Natural killer cell (primary cell): ENCODE results near the gene APLP1. TPM values are rescaled to one million over a fixed set of nuclear protein-coding genes. Genes with fewer than 3 reads are reported as not detected.

ENCODE experiments used
- ATAC-seq, 3 donors: fragments of 150-1000 bp in 2 of 3; fragments of 200-7000 bp in 1 of 3; cut with Tn5 transposase; 1 replicate in 1 of 3; 2 replicates in 2 of 3; pipeline ENCODE4 v1.10.0; 2021; ENCODE audit warnings: mild to moderate bottlenecking in 2 of 3, moderate library complexity in 2 of 3
- DNase-seq, 2 donors: peaks; one replicate each; pipeline versions ENCODE4 v3.0.0 to v3.0.0-alpha.2; 2013 to 2021; ENCODE audit warnings: mixed read lengths in 1 of 2
- H3K27ac ChIP-seq: one replicate; pipeline ENCODE4 v1.5.1; 2013; ENCODE audit warnings: mild to moderate bottlenecking, low read length
- H3K27me3 ChIP-seq: one replicate; pipeline ENCODE4 v1.6.1; 2013; ENCODE audit warnings: low read length; ENCODE audit not compliant: control insufficient read depth, insufficient read depth
- H3K36me3 ChIP-seq: one replicate; pipeline ENCODE4 v1.6.1; 2013; ENCODE audit warnings: low read length; ENCODE audit not compliant: control insufficient read depth, insufficient read depth
- H3K4me1 ChIP-seq: one replicate; pipeline ENCODE4 v1.6.1; 2013; ENCODE audit warnings: low read length; ENCODE audit not compliant: control insufficient read depth, insufficient read depth
- H3K4me3 ChIP-seq: one replicate; pipeline ENCODE4 v1.5.1; 2013; ENCODE audit warnings: low read length
- H3K9me3 ChIP-seq: one replicate; pipeline ENCODE4 v1.6.1; 2013; ENCODE audit warnings: low read length; ENCODE audit not compliant: control insufficient read depth, insufficient read depth
- H3K27ac Mint-ChIP-seq, 2 donors: one replicate each; pipeline ENCODE4 v1.8.0; 2022; ENCODE audit warnings: mild to moderate bottlenecking in 2 of 2, mixed read lengths in 2 of 2, moderate library complexity in 1 of 2
- H3K27me3 Mint-ChIP-seq, 2 donors: one replicate each; pipeline ENCODE4 v1.8.0; 2022; ENCODE audit warnings: low read depth in 2 of 2, mixed read lengths in 2 of 2
- H3K36me3 Mint-ChIP-seq: one replicate; pipeline ENCODE4 v1.8.0; 2022; ENCODE audit warnings: mixed read lengths
- H3K4me1 Mint-ChIP-seq, 2 donors: one replicate each; pipeline ENCODE4 v1.8.0; 2022; ENCODE audit warnings: mixed read lengths in 2 of 2
- H3K4me3 Mint-ChIP-seq: one replicate; pipeline ENCODE4 v1.8.0; 2022; ENCODE audit warnings: mild to moderate bottlenecking, moderate library complexity, mixed read lengths
- H3K9me3 Mint-ChIP-seq, 2 donors: one replicate each; pipeline ENCODE4 v1.8.0; 2022; ENCODE audit warnings: mixed read lengths in 2 of 2
- WGBS: methylation state at CpG from one replicate; pipeline ENCODE4 v1.1.7; 2013; ENCODE audit warnings: missing lambda C conversion rate; ENCODE audit not compliant: insufficient coverage; 5-methylcytosine and 5-hydroxymethylcytosine counted together
- intact Hi-C: fragments of 100-400 bp; cut with micrococcal nuclease; formaldehyde crosslinking; loops from one replicate; pipeline ENCODE4 v1.14.2; 2022
- total RNA-seq, 4 donors: library from RNA; stranded (reverse); fragments of 120-200 nt in 1 of 4; gene quantifications; one replicate each; pipeline versions ENCODE4 v1.2.3 to v1.2.4, GENCODE V29; 2013 to 2022
- TF ChIP-seq, protein P1 (sequence below): fragments of 200-600 bp; IDR thresholded peaks from one replicate; pipeline ENCODE4 v1.8.0; 2022; ENCODE audit warnings: antibody characterized with exemption

APLP1 gene
- total RNA-seq, 3 donors from 2014 or later (not counting 1 experiment from before 2014, with no cell fraction given), result not detected

DNA sequence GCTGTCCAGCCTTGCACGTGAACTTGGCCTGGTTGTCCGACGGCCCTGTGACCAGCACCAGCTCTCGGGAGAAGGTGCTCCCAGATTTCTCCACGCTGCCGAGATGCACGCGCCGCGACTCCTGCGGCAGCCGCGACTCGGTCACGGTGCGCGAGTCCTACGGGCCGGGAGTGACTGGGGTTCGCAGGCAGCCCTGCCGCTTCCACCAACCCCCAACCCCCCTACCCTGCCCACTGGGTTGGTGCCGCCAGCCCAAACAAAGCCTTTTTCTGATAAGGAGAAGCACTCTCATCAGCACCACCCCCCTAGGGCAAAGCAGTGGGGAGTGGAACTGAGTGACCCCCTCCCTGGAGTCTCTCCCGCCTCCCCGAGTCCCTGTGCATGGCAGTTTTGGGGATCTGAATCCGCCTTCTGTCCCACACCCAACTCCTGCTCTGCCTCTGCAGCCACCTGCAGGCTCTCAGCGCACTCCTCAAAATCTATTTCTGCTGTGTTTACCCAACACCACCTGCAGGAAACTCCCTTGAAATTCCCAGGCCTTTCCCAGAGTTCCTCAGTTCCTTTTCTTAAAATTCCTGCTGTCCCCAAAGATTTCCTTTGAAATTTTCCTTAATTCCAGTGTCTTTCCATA lies 22.2 kb upstream of the APLP1 start:
- no peaks in the 10 kb centered on the region for H3K36me3 ChIP-seq
- H3K4me1 ChIP-seq, result peaks cover 20% of the 10 kb centered on the region
- Mint-ChIP-seq H3K27ac (no peak overlapping the region), H3K36me3 (peaks cover 13% of the 10 kb centered on the region), H3K27me3 (peaks cover 37 to 56% of the 10 kb centered on the region in 2 donors), H3K4me1 (peaks cover 18 to 19% of the 10 kb centered on the region in 2 donors), H3K4me3 (peak overlapping the region; percentile 56), H3K9me3 (peaks cover 0 to 6% of the 10 kb centered on the region in 2 donors)
- H3K4me3 ChIP-seq, result no peak overlapping the region
- TF ChIP-seq, protein P1, sequence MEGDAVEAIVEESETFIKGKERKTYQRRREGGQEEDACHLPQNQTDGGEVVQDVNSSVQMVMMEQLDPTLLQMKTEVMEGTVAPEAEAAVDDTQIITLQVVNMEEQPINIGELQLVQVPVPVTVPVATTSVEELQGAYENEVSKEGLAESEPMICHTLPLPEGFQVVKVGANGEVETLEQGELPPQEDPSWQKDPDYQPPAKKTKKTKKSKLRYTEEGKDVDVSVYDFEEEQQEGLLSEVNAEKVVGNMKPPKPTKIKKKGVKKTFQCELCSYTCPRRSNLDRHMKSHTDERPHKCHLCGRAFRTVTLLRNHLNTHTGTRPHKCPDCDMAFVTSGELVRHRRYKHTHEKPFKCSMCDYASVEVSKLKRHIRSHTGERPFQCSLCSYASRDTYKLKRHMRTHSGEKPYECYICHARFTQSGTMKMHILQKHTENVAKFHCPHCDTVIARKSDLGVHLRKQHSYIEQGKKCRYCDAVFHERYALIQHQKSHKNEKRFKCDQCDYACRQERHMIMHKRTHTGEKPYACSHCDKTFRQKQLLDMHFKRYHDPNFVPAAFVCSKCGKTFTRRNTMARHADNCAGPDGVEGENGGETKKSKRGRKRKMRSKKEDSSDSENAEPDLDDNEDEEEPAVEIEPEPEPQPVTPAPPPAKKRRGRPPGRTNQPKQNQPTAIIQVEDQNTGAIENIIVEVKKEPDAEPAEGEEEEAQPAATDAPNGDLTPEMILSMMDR, result no peak
- ATAC-seq (peak in 2 of 3 donors; percentile 34 to 37), DNase-seq (no peak)
- H3K27ac ChIP-seq, result no peak overlapping the region
- intact Hi-C loops, result no loop called here
- 7% methylated on average over 26 of the region's 26 CpGs for WGBS
- H3K27me3 ChIP-seq, result peaks cover 33% of the 10 kb centered on the region
- no peaks in the 10 kb centered on the region for H3K9me3 ChIP-seq

DNA sequence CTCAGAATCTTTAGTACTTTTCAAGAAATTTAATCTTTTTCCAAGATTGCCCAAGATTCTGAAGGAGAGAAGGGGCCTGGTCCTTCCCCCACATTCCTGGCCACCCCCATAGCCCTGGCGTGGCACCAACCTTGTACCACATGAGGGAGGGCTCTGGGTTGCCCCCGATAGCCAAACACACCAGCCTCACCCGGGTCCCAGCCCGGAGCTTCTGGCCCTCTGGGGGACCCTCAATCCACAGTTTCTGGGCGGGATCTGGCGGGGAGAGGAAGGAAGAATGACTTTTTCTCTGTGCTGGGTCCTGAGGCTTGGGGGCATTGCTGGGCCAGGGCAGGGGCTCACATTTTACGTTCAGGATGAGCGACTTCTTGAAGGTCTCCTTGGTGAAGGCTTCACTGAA lies 20.5 kb upstream of the APLP1 start:
- no peak for DNase-seq
- no peaks in the 10 kb centered on the region for H3K36me3 ChIP-seq
- Mint-ChIP-seq H3K27me3 (peaks cover 38 to 60% of the 10 kb centered on the region in 2 donors), H3K4me1 (peaks cover 18 to 19% of the 10 kb centered on the region in 2 donors), H3K36me3 (peaks cover 13% of the 10 kb centered on the region), H3K27ac (no peak overlapping the region), H3K9me3 (peaks cover 0 to 2% of the 10 kb centered on the region in 2 donors), H3K4me3 (no peak overlapping the region)
- H3K4me1 ChIP-seq, result peaks cover 20% of the 10 kb centered on the region
- H3K4me3 ChIP-seq, result no peak overlapping the region
- TF ChIP-seq, protein P1, result no peak
- no peak overlapping the region for H3K27ac ChIP-seq
- intact Hi-C loops, result no loop called here
- WGBS, result 83% methylated on average over 8 of the region's 8 CpGs
- peaks cover 33% of the 10 kb centered on the region for H3K27me3 ChIP-seq
- ATAC-seq, result no peak
- H3K9me3 ChIP-seq, result no peaks in the 10 kb centered on the region

DNA sequence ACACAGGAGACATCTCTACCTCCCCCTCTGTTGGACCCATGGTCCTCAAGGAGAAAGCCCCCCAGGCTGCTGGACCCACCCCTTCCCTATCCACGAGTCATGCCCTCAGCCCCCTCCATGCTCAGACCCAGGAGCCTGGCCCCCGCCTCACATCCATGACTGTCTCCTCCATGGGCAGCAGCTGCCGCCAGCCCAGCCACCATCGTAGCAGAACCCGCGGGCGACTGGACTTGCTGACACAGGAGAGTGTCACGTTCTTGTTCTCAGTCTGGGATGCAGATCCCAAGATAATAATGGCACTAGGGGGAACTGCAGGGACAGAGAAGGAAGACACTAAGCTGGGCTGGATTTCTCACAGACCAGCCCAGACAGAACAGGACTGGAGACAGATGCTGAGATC lies 19.9 kb upstream of the APLP1 start:
- Mint-ChIP-seq H3K9me3 (no peaks in the 10 kb centered on the region), H3K27me3 (peaks cover 38 to 61% of the 10 kb centered on the region in 2 donors), H3K36me3 (peaks cover 13% of the 10 kb centered on the region), H3K4me3 (no peak overlapping the region), H3K27ac (no peak overlapping the region), H3K4me1 (peaks cover 18 to 19% of the 10 kb centered on the region in 2 donors)
- intact Hi-C loops, result no loop called here
- Histone ChIP-seq H3K4me3 (no peak overlapping the region), H3K27me3 (peaks cover 28% of the 10 kb centered on the region), H3K27ac (no peak overlapping the region), H3K36me3 (no peaks in the 10 kb centered on the region), H3K9me3 (no peaks in the 10 kb centered on the region), H3K4me1 (peaks cover 20% of the 10 kb centered on the region)
- WGBS, result 77% methylated on average over 8 of the region's 8 CpGs
- ATAC-seq, result no peak
- peak in 1 of 2 donors; percentile 1 for DNase-seq
- TF ChIP-seq, protein P1, result no peak
